OCI-LY1 (cell line): ENCODE data around the gene OR10X1.

Source experiments
- CTCF ChIP-seq: fragments of 200-600 bp; sonication (generic), shearing (Covaris generic); IDR thresholded peaks from 2 replicates; pipeline ENCODE4 v1.5.1; 2017; ENCODE audit warnings: mild to moderate bottlenecking, antibody characterized with exemption, low read length, moderate library complexity, mixed read lengths
- EZH2 ChIP-seq: fragments of 200-600 bp; sonication (generic), shearing (Covaris generic); IDR thresholded peaks from 2 replicates; pipeline ENCODE4 v1.8.0; 2017; ENCODE audit warnings: borderline replicate concordance, mixed run types, mild to moderate bottlenecking, antibody characterized with exemption, low read length, moderate library complexity, mixed read lengths

GRCh38 chr1:158554352-158554751 is 25.3 kb downstream of the OR10X1 start, which contains the start of gene OR6Y1:
- TF ChIP-seq CTCF: no peak
- no peak for TF ChIP-seq EZH2
